ENCODE measurements around the gene EPHB2. TPM values are rescaled to one million over a fixed set of nuclear protein-coding genes. Genes with fewer than 3 reads are reported as not detected.

The EPHB2 gene
- polyA plus RNA-seq, 2 of the 4 experiments (the other 2 are of a cell fraction), result 13.0 to 35.3 TPM

DNA sequence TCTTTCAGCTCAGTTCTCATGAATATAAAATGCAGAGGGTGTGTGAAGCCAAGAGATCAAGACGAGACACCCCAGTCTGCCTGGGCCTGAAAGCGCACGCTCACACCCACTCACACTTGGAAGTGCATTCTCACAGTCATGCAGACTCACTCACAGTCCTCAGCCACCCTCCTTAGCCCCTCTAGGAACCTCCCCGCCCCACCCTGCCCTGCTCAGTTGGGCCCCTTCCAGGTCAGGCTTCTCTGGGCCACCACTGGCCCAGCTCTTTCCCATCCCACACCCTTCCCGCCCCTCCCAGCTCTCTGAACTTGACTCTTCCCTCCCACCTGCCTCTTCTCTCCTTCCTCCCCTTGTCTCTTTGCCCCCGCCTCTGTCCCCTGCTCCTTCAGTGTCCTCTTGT lies 93.8 kb downstream of the EPHB2 start:
- Histone ChIP-seq H3K9me3 (no peaks in the 10 kb centered on the region), H3K4me2 (no peak overlapping the region), H3K4me3 (no peak overlapping the region), H3K4me1 (no peaks in the 10 kb centered on the region), H3K27ac (peak overlapping the region in 1 of 2 experiments; percentile 39; a peak in 1 of 6 replicates)
- DNase-seq (ENCODE audit: low read depth in 1 of 2, low spot score in 1 of 2) (no peak), FAIRE-seq (no peak), ATAC-seq (no peak)
- TF ChIP-seq CHD2 (IDR thresholded peaks at IDR 0.05; ENCODE audit: low read length, partially characterized antibody) (no peak), TFCP2L1 (CRISPR knock-in tag; IDR thresholded peaks at IDR 0.05) (no peak), TP53 (CRISPR knock-in tag; IDR thresholded peaks at IDR 0.05) (no peak), RARB (CRISPR knock-in tag; IDR thresholded peaks at IDR 0.05) (no peak), EHMT2 (IDR thresholded peaks at IDR 0.05; ENCODE audit: low read depth) (no peak), RNF2 (IDR thresholded peaks at IDR 0.05; ENCODE audit: borderline replicate concordance, low read depth) (no peak), ZC3H11A (IDR thresholded peaks at IDR 0.05) (no peak), ESRRA (IDR thresholded peaks at IDR 0.05; ENCODE audit: borderline replicate concordance, low read length) (no peak), FOXS1 (CRISPR knock-in tag; IDR thresholded peaks at IDR 0.05) (no peak)
- TF ChIP-seq, protein P1, sequence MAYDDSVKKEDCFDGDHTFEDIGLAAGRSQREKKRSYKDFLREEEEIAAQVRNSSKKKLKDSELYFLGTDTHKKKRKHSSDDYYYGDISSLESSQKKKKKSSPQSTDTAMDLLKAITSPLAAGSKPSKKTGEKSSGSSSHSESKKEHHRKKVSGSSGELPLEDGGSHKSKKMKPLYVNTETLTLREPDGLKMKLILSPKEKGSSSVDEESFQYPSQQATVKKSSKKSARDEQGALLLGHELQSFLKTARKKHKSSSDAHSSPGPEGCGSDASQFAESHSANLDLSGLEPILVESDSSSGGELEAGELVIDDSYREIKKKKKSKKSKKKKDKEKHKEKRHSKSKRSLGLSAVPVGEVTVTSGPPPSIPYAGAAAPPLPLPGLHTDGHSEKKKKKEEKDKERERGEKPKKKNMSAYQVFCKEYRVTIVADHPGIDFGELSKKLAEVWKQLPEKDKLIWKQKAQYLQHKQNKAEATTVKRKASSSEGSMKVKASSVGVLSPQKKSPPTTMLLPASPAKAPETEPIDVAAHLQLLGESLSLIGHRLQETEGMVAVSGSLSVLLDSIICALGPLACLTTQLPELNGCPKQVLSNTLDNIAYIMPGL (CRISPR knock-in tag; IDR thresholded peaks at IDR 0.05; ENCODE audit: borderline replicate concordance), result no peak
- TF ChIP-seq, protein P2, sequence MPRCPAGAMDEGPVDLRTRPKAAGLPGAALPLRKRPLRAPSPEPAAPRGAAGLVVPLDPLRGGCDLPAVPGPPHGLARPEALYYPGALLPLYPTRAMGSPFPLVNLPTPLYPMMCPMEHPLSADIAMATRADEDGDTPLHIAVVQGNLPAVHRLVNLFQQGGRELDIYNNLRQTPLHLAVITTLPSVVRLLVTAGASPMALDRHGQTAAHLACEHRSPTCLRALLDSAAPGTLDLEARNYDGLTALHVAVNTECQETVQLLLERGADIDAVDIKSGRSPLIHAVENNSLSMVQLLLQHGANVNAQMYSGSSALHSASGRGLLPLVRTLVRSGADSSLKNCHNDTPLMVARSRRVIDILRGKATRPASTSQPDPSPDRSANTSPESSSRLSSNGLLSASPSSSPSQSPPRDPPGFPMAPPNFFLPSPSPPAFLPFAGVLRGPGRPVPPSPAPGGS (IDR thresholded peaks at IDR 0.05), result no peak
- POLR2A ChIA-PET, result interaction anchor here (0.7 kb wide), 1 partner anchor 51 kb away, joined by 5 read pairs; no protein-coding TSS in a partner anchor
- CTCF ChIA-PET, result interaction anchor here (1.1 kb wide), 1 partner anchor 100 kb away, joined by 5 read pairs; no protein-coding TSS in a partner anchor
- WGBS (ENCODE audit: missing lambda C conversion rate), result 68% methylated on average over 6 of the region's 6 CpGs

DNA sequence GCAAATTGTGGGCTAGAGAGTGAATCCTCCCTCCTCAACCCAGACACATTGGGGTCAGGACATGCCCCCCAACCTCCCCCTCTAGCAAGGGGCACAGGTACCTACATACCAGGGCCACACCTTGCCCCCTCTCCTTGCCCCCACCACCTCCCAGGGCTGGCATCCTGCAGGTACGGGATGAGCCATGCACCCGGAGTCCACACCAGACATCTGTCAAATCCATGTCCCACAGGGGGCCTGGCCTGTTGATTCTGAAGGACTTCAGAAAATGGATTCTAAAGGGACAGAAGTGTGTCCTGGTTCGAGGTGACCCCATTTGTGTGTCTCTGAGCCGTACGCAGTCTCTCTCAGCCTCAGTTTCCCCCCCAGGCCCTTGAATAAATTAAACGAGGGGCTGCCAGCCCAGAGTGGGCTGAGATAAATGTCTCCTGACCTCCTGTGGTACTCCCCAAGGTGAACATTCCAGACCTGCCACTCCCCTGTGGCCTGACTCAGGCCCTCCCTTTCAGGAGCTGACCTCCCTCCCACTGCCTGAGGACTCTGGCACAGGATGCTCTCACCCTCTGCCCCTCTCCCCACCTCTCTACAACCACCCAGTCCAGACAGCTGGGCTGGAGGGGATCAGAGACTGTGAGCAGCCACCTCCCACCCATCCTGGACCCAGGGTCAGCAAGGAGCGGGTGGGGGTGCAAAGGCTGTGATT lies 94.5 kb downstream of the EPHB2 start:
- CTCF ChIA-PET, result interaction anchor here (1.2 kb wide), 1 partner anchor 9 kb away, joined by 3 read pairs; no protein-coding TSS in a partner anchor
- no peaks in the 10 kb centered on the region for H3K4me1 ChIP-seq
- POLR2A ChIA-PET, result interaction anchor here (0.7 kb wide), 1 partner anchor 51 kb away, joined by 5 read pairs; no protein-coding TSS in a partner anchor
- H3K4me3 ChIP-seq, result no peak overlapping the region
- H3K9me3 ChIP-seq, result no peaks in the 10 kb centered on the region
- 80% methylated on average over 4 of the region's 7 CpGs for WGBS (ENCODE audit: missing lambda C conversion rate)
- no peak overlapping the region for H3K4me2 ChIP-seq
- FAIRE-seq (no peak), DNase-seq (ENCODE audit: low read depth in 1 of 2, low spot score in 1 of 2) (no peak), ATAC-seq (no peak)
- H3K27ac ChIP-seq, result no peak overlapping the region
- TF ChIP-seq RNF2 (IDR thresholded peaks at IDR 0.05; ENCODE audit: borderline replicate concordance, low read depth) (no peak), MAFK (IDR thresholded peaks at IDR 0.05; ENCODE audit: partially characterized antibody) (no peak), KDM5A (IDR thresholded peaks at IDR 0.05) (no peak), CBX8 (IDR thresholded peaks at IDR 0.05) (no peak), KDM1A (IDR thresholded peaks at IDR 0.05; ENCODE audit: low read depth) (no peak), HDAC2 (IDR thresholded peaks at IDR 0.05) (no peak), ZC3H11A (IDR thresholded peaks at IDR 0.05) (no peak), POLR2AphosphoS2 (conservative IDR thresholded peaks at IDR 0.05; ENCODE audit: low read length) (no peak), JUN (IDR thresholded peaks at IDR 0.05) (no peak), PHF8 (IDR thresholded peaks at IDR 0.05; ENCODE audit: borderline replicate concordance, low read depth) (no peak), ZNF302 (CRISPR knock-in tag; IDR thresholded peaks at IDR 0.05) (no peak), NR3C1 (IDR thresholded peaks at IDR 0.05) (no peak), RCOR1 (IDR thresholded peaks at IDR 0.05; ENCODE audit: low read depth, low read length) (no peak)
- TF ChIP-seq, protein P3, sequence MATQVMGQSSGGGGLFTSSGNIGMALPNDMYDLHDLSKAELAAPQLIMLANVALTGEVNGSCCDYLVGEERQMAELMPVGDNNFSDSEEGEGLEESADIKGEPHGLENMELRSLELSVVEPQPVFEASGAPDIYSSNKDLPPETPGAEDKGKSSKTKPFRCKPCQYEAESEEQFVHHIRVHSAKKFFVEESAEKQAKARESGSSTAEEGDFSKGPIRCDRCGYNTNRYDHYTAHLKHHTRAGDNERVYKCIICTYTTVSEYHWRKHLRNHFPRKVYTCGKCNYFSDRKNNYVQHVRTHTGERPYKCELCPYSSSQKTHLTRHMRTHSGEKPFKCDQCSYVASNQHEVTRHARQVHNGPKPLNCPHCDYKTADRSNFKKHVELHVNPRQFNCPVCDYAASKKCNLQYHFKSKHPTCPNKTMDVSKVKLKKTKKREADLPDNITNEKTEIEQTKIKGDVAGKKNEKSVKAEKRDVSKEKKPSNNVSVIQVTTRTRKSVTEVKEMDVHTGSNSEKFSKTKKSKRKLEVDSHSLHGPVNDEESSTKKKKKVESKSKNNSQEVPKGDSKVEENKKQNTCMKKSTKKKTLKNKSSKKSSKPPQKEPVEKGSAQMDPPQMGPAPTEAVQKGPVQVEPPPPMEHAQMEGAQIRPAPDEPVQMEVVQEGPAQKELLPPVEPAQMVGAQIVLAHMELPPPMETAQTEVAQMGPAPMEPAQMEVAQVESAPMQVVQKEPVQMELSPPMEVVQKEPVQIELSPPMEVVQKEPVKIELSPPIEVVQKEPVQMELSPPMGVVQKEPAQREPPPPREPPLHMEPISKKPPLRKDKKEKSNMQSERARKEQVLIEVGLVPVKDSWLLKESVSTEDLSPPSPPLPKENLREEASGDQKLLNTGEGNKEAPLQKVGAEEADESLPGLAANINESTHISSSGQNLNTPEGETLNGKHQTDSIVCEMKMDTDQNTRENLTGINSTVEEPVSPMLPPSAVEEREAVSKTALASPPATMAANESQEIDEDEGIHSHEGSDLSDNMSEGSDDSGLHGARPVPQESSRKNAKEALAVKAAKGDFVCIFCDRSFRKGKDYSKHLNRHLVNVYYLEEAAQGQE (IDR thresholded peaks at IDR 0.05), result no peak
- TF ChIP-seq, protein P4, sequence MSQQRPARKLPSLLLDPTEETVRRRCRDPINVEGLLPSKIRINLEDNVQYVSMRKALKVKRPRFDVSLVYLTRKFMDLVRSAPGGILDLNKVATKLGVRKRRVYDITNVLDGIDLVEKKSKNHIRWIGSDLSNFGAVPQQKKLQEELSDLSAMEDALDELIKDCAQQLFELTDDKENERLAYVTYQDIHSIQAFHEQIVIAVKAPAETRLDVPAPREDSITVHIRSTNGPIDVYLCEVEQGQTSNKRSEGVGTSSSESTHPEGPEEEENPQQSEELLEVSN (IDR thresholded peaks at IDR 0.05; ENCODE audit: borderline replicate concordance, low read depth), result no peak
- TF ChIP-seq, protein P5, sequence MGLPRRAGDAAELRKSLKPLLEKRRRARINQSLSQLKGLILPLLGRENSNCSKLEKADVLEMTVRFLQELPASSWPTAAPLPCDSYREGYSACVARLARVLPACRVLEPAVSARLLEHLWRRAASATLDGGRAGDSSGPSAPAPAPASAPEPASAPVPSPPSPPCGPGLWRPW (IDR thresholded peaks at IDR 0.05), result no peak
- TF ChIP-seq, protein P6, sequence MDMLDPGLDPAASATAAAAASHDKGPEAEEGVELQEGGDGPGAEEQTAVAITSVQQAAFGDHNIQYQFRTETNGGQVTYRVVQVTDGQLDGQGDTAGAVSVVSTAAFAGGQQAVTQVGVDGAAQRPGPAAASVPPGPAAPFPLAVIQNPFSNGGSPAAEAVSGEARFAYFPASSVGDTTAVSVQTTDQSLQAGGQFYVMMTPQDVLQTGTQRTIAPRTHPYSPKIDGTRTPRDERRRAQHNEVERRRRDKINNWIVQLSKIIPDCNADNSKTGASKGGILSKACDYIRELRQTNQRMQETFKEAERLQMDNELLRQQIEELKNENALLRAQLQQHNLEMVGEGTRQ (IDR thresholded peaks at IDR 0.05), result no peak
- TF ChIP-seq, protein P1 (CRISPR knock-in tag; IDR thresholded peaks at IDR 0.05; ENCODE audit: borderline replicate concordance), result no peak
